GM18498 (cell line): ENCODE data around the gene VPS4B.
"Not testable (repeated sequence)": the region's sequence is repeated elsewhere in the genome, so short reads cannot be mapped to it uniquely, and the experiment has no call there.

Experiments
- ATAC-seq: cut with Tn5 transposase; IDR thresholded peaks from one replicate; pipeline ENCODE4 v1.9.1; 2021; ENCODE audit warnings: mild to moderate bottlenecking, moderate library complexity; ENCODE audit not compliant: unreplicated experiment

Gene VPS4B

GRCh38 chr18:63422087-63422863 lies at the start of gene VPS4B:
Gene VPS4B, minus strand, starts transcription at chr18:63422476. Its CDS starts 217 bp downstream, at chr18:63422259.
- ATAC-seq: peak; percentile 97

GRCh38 chr18:63470751-63471150 lies 48.5 kb upstream of the VPS4B start:
- ATAC-seq: no peak

- ATAC-seq: no peak
Observed at GRCh38 chr18:63468575-63468974, 46.3 kb upstream of the VPS4B start.

- ATAC-seq: no peak
Observed at GRCh38 chr18:63467699-63468098, 45.4 kb upstream of the VPS4B start.

- ATAC-seq: no peak
Observed at GRCh38 chr18:63465059-63465458, 42.8 kb upstream of the VPS4B start.

- no peak for ATAC-seq
Observed at GRCh38 chr18:63464434-63464833, 42.2 kb upstream of the VPS4B start.

- ATAC-seq: no peak
Observed at GRCh38 chr18:63460414-63460813, 38.1 kb upstream of the VPS4B start.

- ATAC-seq: no peak
Observed at GRCh38 chr18:63457977-63458376, 35.7 kb upstream of the VPS4B start.

- ATAC-seq: no peak
Observed at GRCh38 chr18:63454497-63454896, 32.2 kb upstream of the VPS4B start.

- not testable (repeated sequence) for ATAC-seq
Observed at GRCh38 chr18:63452751-63453150, 30.5 kb upstream of the VPS4B start.

- no peak for ATAC-seq
Observed at GRCh38 chr18:63451799-63452660, 29.8 kb upstream of the VPS4B start.

- no peak for ATAC-seq
Observed at GRCh38 chr18:63449426-63449825, 27.1 kb upstream of the VPS4B start.

- ATAC-seq: no peak
Observed at GRCh38 chr18:63447066-63447465, 24.8 kb upstream of the VPS4B start.

GRCh38 chr18:63446266-63446665 lies 24.0 kb upstream of the VPS4B start:
- no peak for ATAC-seq

GRCh38 chr18:63445037-63445436 lies 22.8 kb upstream of the VPS4B start:
- ATAC-seq: no peak

GRCh38 chr18:63444580-63444979 lies 22.3 kb upstream of the VPS4B start:
- ATAC-seq: no peak

GRCh38 chr18:63443829-63444228 lies 21.6 kb upstream of the VPS4B start:
- ATAC-seq: no peak

- ATAC-seq: no peak
Observed at GRCh38 chr18:63440881-63441280, 18.6 kb upstream of the VPS4B start.

- ATAC-seq: no peak
Observed at GRCh38 chr18:63440219-63440618, 17.9 kb upstream of the VPS4B start.

GRCh38 chr18:63439334-63439733 lies 17.1 kb upstream of the VPS4B start:
- peak; percentile 59 for ATAC-seq

- ATAC-seq: no peak
Observed at GRCh38 chr18:63438181-63438580, 15.9 kb upstream of the VPS4B start.

GRCh38 chr18:63433334-63433866 lies 11.1 kb upstream of the VPS4B start:
- ATAC-seq: no peak
